IMR-90 (cell line): ENCODE results near the gene HSPB9.
"Not testable (repeated sequence)": the region's sequence is repeated elsewhere in the genome, so short reads cannot be mapped to it uniquely, and the experiment has no call there.

ENCODE experiments used
- BHLHE40 ChIP-seq: fragments of 150-350 bp; IDR thresholded peaks from 2 replicates; pipeline ENCODE4 v1.6.1; 2016; ENCODE audit warnings: mild to moderate bottlenecking, low read depth, low read length
- CTCF ChIP-seq: conservative IDR thresholded peaks from 2 replicates; pipeline ENCODE4 v1.5.1; 2012; ENCODE audit warnings: mild to moderate bottlenecking, low read depth, low read length, improper control_type of control experiment
- FOS ChIP-seq: fragments of 150-350 bp; IDR thresholded peaks from 2 replicates; pipeline ENCODE4 v1.6.1; 2016; ENCODE audit warnings: low read depth, low read length
- MAFK ChIP-seq: IDR thresholded peaks from 2 replicates; pipeline ENCODE4 v1.6.1; 2012; ENCODE audit warnings: low read depth, low read length, improper control_type of control experiment
- MXI1 ChIP-seq: IDR thresholded peaks from 2 replicates; pipeline ENCODE4 v1.6.1; 2012; ENCODE audit warnings: low read depth, mild to moderate bottlenecking, low read length, moderate library complexity, borderline replicate concordance
- POLR2A ChIP-seq: IDR thresholded peaks from 2 replicates; pipeline ENCODE4 v1.6.1; 2012; ENCODE audit warnings: mild to moderate bottlenecking, low read depth, low read length
- RAD21 ChIP-seq: IDR thresholded peaks from 2 replicates; pipeline ENCODE4 v1.6.1; 2012; ENCODE audit warnings: low read length, improper control_type of control experiment
- RFX5 ChIP-seq: IDR thresholded peaks from 2 replicates; pipeline ENCODE4 v1.8.0; 2012; ENCODE audit warnings: low read depth, mild to moderate bottlenecking, low read length, moderate library complexity
- SMC3 ChIP-seq: fragments of 150-350 bp; IDR thresholded peaks from 2 replicates; pipeline ENCODE4 v1.6.1; 2016; ENCODE audit warnings: low read depth, mild to moderate bottlenecking, antibody characterized with exemption, low read length, moderate library complexity
- USF2 ChIP-seq: fragments of 150-350 bp; IDR thresholded peaks from 2 replicates; pipeline ENCODE4 v1.6.1; 2017; ENCODE audit warnings: mild to moderate bottlenecking, antibody characterized with exemption, low read length, low read depth

DNA sequence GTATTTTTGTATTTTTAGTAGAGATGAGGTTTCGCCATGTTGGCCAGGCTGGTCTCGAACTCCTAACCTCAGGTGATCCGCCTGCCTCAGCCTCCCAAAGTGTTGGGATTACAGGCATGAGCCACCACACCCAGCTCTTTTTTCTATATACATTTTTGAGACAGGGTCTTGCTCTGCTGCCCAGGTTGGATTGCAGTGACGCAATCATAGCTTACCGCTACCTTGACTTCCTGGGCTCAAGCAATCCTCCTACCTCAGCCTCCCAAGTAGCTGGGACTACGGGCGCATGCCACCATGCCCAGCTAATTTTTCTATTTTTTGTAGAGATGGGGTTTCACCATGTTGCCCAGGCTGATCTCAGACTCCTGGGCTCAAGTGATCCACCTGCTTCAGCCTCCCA lies 18.1 kb downstream of the HSPB9 start:
- TF ChIP-seq CTCF, FOS, SMC3, MAFK, MXI1, USF2, RAD21, BHLHE40, RFX5, POLR2A: not testable (repeated sequence)
